Measurements from ENCODE around the gene MEGF11.

MEGF11 gene

GRCh38 chr15:66067687-66068086, 185.9 kb downstream of the MEGF11 start:
- no peaks in the 10 kb centered on the region for H3K4me1 Mint-ChIP-seq
- no peak for TF ChIP-seq CTCF (IDR thresholded peaks at IDR 0.05; ENCODE audit: unreplicated experiment in 3 of 3)
- H3K9me3 Mint-ChIP-seq, result no peaks in the 10 kb centered on the region
- peaks cover 62% of the 10 kb centered on the region for H3K27me3 Mint-ChIP-seq (ENCODE audit: low read depth)
- H3K36me3 Mint-ChIP-seq (ENCODE audit: low read depth), result no peaks in the 10 kb centered on the region
- no peak overlapping the region for H3K27ac Mint-ChIP-seq
- no peak overlapping the region for H3K4me3 Mint-ChIP-seq

GRCh38 chr15:66066481-66066880, 187.1 kb downstream of the MEGF11 start:
- H3K27me3 Mint-ChIP-seq (ENCODE audit: low read depth), result peaks cover 55% of the 10 kb centered on the region
- no peaks in the 10 kb centered on the region for H3K36me3 Mint-ChIP-seq (ENCODE audit: low read depth)
- H3K4me1 Mint-ChIP-seq, result no peaks in the 10 kb centered on the region
- H3K27ac Mint-ChIP-seq, result no peak overlapping the region
- H3K4me3 Mint-ChIP-seq, result no peak overlapping the region
- H3K9me3 Mint-ChIP-seq, result no peaks in the 10 kb centered on the region
- no peak for TF ChIP-seq CTCF (IDR thresholded peaks at IDR 0.05; ENCODE audit: unreplicated experiment in 3 of 3)

- Mint-ChIP-seq H3K36me3 (ENCODE audit: low read depth) (no peaks in the 10 kb centered on the region), H3K4me3 (no peak overlapping the region), H3K27me3 (ENCODE audit: low read depth) (peaks cover 53% of the 10 kb centered on the region), H3K4me1 (no peaks in the 10 kb centered on the region), H3K9me3 (no peaks in the 10 kb centered on the region), H3K27ac (no peak overlapping the region)
- TF ChIP-seq CTCF (IDR thresholded peaks at IDR 0.05; ENCODE audit: unreplicated experiment in 3 of 3), result no peak
Observed at GRCh38 chr15:66066005-66066404, 187.5 kb downstream of the MEGF11 start.

- H3K27me3 Mint-ChIP-seq (ENCODE audit: low read depth), result peaks cover 54% of the 10 kb centered on the region
- H3K36me3 Mint-ChIP-seq (ENCODE audit: low read depth), result no peaks in the 10 kb centered on the region
- no peak overlapping the region for H3K4me3 Mint-ChIP-seq
- H3K27ac Mint-ChIP-seq, result no peak overlapping the region
- no peak for TF ChIP-seq CTCF (IDR thresholded peaks at IDR 0.05; ENCODE audit: unreplicated experiment in 3 of 3)
- no peaks in the 10 kb centered on the region for H3K4me1 Mint-ChIP-seq
- H3K9me3 Mint-ChIP-seq, result no peaks in the 10 kb centered on the region
Observed at GRCh38 chr15:66065325-66065724, 188.2 kb downstream of the MEGF11 start.

GRCh38 chr15:66063147-66063546, 190.4 kb downstream of the MEGF11 start:
- Mint-ChIP-seq H3K4me1 (peaks cover 8% of the 10 kb centered on the region), H3K36me3 (ENCODE audit: low read depth) (no peaks in the 10 kb centered on the region), H3K27me3 (ENCODE audit: low read depth) (peaks cover 60% of the 10 kb centered on the region), H3K9me3 (no peaks in the 10 kb centered on the region), H3K27ac (no peak overlapping the region), H3K4me3 (no peak overlapping the region)
- TF ChIP-seq CTCF (IDR thresholded peaks at IDR 0.05; ENCODE audit: unreplicated experiment in 3 of 3), result no peak

- H3K27me3 Mint-ChIP-seq (ENCODE audit: low read depth), result peaks cover 51% of the 10 kb centered on the region
- no peak overlapping the region for H3K4me3 Mint-ChIP-seq
- no peak for TF ChIP-seq CTCF (IDR thresholded peaks at IDR 0.05; ENCODE audit: unreplicated experiment in 3 of 3)
- H3K4me1 Mint-ChIP-seq, result peaks cover 17% of the 10 kb centered on the region
- no peaks in the 10 kb centered on the region for H3K36me3 Mint-ChIP-seq (ENCODE audit: low read depth)
- H3K27ac Mint-ChIP-seq, result no peak overlapping the region
- H3K9me3 Mint-ChIP-seq, result no peaks in the 10 kb centered on the region
Observed at GRCh38 chr15:66057089-66057488, 196.5 kb downstream of the MEGF11 start.
